ENCODE data around the gene IBA57. TPM values are rescaled to one million over a fixed set of nuclear protein-coding genes. Genes with fewer than 3 reads are reported as not detected.
"Not testable (repeated sequence)": the region's sequence is repeated elsewhere in the genome, so short reads cannot be mapped to it uniquely, and the experiment has no call there.

The IBA57 gene
- total RNA-seq, 1 donor: 4.7 TPM

DNA sequence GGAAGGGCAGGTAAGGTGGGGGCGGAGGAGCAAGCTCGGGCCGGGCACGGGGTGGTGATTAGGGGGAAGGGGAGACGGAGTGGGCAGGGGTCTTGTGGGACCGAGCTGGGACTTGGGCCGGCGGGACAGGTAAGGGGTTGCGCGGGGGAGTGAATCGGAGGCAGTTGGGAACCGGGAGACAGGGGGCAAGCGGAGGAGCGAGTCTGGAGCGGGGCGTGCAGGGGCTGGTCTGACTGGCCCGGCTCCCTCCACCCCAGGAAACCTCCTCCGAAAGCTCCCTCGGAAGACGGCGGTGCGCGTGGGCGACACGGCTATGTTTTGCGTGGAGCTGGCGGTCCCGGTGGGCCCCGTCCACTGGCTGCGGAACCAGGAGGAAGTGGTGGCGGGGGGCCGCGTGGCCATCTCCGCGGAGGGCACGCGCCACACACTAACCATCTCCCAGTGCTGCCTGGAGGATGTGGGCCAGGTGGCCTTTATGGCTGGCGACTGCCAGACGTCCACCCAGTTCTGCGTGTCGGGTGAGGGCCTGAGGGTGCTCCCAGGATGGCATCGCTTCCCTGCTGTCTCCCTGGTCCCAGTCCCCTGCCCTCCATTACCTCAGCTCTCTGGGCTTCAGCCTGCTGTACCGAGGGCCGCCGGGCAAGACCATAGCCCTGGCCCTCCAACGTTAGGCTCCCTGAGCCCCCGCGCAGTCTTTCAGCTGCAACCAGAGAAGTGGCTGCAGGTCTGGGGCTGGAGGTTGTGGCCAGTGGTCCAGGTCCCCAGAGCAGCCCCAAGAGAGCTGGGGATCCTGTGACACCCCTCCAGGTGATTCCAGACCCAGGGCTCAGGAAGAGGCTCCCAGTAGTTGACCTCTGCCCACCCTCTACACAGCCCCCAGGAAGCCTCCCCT is 48.6 kb downstream of the IBA57 start:
- no peak overlapping the region for H3K4me3 ChIP-seq (ENCODE audit: low read length)

DNA sequence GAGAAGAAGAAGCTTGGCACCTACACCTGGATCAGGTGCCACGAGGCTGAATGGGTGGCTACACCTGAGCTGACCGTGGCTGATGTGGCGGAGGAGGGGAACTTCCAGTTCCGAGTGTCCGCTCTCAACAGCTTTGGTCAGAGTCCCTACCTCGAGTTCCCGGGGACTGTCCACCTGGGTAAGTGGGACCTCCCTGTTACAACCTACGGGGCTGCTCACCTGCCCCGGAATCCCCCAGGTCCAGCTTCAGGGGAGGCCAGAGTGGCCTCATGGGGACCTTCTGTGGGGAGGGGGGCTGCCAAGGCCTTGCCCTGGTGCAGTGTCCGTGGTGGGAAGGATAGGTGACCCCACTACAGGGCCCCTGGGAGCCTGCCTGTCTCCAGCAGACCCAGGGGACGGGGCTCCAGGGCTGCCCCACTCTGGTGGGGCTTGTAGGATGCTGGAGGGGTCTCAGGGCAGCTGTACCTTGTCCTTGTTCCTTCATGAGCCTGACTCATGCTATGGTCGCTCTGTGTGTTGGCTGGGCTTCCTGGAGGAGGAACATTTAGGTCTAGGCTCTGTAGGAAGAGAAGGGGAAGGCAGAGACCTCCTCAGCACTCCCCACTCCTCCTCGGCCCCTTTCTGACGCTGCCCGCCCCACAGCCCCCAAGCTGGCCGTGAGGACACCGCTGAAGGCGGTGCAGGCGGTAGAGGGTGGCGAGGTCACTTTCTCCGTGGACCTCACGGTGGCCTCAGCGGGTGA is 49.5 kb downstream of the IBA57 start:
- Histone ChIP-seq H3K4me1 (ENCODE audit: insufficient read depth, low read length) (no peaks in the 10 kb centered on the region), H3K9me3 (ENCODE audit: low read depth, low read length) (no peaks in the 10 kb centered on the region), H3K27me3 (ENCODE audit: insufficient read depth, low read length) (no peaks in the 10 kb centered on the region), H3K4me3 (ENCODE audit: low read length) (no peak overlapping the region)

More for the DNA sequence above, 48.6 kb downstream of the IBA57 start:
- no peaks in the 10 kb centered on the region for H3K4me1 ChIP-seq (ENCODE audit: insufficient read depth, low read length)
- H3K9me3 ChIP-seq (ENCODE audit: low read depth, low read length): no peaks in the 10 kb centered on the region
- no peaks in the 10 kb centered on the region for H3K27me3 ChIP-seq (ENCODE audit: insufficient read depth, low read length)

GRCh38 chr1:228215663-228216116 is 50.1 kb downstream of the IBA57 start:
- H3K27me3 ChIP-seq (ENCODE audit: insufficient read depth, low read length): no peaks in the 10 kb centered on the region
- H3K4me1 ChIP-seq (ENCODE audit: insufficient read depth, low read length): no peaks in the 10 kb centered on the region
- no peaks in the 10 kb centered on the region for H3K9me3 ChIP-seq (ENCODE audit: low read depth, low read length)
- H3K4me3 ChIP-seq (ENCODE audit: low read length): no peak overlapping the region

DNA sequence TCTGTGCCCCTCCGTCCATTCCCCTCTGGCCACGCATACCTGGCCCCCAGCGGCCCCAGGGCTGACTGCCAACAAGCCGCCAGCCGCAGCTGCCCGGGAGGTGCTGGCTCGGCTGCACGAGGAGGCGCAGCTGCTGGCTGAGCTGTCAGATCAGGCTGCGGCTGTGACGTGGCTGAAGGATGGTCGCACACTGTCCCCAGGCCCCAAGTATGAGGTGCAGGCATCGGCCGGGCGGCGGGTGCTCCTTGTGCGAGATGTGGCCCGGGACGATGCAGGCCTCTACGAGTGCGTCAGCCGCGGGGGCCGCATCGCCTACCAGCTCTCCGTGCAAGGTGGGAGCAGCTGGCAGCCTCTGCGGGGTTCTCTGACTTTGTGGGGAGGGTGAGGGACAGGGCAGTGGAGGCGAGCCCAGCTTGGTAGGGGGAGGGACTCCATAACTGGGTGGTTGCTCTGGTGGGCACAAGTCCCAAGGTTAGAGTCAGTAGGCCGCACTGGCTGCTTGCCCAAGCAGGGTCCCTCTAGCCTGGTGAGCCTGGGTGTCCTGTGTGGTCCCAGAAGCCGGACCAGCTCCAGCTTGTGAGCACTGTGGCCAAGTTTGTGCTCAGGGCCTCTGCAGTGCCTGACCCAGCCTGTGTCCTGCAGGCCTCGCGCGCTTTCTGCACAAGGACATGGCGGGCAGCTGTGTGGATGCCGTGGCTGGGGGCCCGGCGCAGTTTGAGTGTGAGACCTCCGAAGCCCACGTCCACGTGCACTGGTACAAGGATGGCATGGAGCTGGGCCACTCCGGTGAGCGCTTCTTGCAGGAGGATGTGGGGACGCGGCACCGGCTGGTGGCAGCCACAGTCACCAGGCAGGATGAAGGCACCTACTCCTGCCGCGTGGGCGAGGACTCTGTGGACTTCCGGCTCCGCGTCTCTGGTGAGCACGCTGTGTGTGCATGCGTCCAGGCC is 51.0 kb downstream of the IBA57 start:
- Histone ChIP-seq H3K9me3 (ENCODE audit: low read depth, low read length) (no peaks in the 10 kb centered on the region), H3K4me3 (ENCODE audit: low read length) (no peak overlapping the region), H3K27me3 (ENCODE audit: insufficient read depth, low read length) (no peaks in the 10 kb centered on the region), H3K4me1 (ENCODE audit: insufficient read depth, low read length) (no peaks in the 10 kb centered on the region)

DNA sequence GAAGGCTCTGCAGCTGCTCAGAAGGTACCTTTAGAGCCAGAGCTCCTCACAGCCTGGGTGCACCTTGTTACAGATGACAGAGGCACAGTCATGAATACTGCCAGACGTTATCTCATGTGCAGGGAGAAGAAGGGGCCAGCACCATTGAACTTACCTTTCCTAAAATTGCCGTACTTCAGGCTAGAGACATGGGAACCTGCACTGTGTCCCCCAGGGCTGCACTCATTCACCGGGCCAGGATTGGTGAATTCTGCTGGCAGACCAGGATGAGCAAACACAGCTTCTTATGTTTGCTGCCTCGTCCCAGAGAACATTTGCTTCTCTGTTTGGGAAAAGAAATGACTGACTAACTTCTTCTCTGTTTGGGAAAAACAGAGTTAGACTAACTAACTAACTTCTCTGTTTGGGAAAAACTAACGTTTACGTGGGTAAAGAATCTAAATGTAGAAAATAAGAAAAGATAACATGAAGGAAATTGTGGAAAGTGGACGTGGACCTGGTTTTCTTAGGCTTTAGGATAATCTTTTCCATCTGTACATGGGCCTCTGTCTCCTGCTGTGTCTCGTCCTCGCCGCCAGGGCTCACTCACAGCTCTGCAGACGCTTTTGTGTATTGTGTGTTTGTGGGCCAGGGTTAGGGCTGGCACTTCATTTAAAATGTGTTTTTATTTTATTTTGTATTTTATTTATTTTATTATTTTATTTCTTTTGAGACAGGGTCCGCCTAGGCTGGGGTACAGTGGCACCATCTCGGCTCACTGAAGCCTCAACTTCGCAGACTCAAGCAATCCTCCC is 52.1 kb downstream of the IBA57 start:
- Histone ChIP-seq H3K27me3 (ENCODE audit: insufficient read depth, low read length) (no peaks in the 10 kb centered on the region), H3K4me1 (ENCODE audit: insufficient read depth, low read length) (no peaks in the 10 kb centered on the region)

GRCh38 chr1:228218513-228219244 is 53.1 kb downstream of the IBA57 start:
- Histone ChIP-seq H3K27me3 (ENCODE audit: insufficient read depth, low read length) (no peaks in the 10 kb centered on the region), H3K9me3 (ENCODE audit: low read depth, low read length) (no peaks in the 10 kb centered on the region), H3K4me3 (ENCODE audit: low read length) (no peak overlapping the region), H3K4me1 (ENCODE audit: insufficient read depth, low read length) (no peaks in the 10 kb centered on the region)

More for the DNA sequence above, 52.1 kb downstream of the IBA57 start:
- Histone ChIP-seq H3K9me3 (ENCODE audit: low read depth, low read length) (no peaks in the 10 kb centered on the region), H3K4me3 (ENCODE audit: low read length) (no peak overlapping the region)

DNA sequence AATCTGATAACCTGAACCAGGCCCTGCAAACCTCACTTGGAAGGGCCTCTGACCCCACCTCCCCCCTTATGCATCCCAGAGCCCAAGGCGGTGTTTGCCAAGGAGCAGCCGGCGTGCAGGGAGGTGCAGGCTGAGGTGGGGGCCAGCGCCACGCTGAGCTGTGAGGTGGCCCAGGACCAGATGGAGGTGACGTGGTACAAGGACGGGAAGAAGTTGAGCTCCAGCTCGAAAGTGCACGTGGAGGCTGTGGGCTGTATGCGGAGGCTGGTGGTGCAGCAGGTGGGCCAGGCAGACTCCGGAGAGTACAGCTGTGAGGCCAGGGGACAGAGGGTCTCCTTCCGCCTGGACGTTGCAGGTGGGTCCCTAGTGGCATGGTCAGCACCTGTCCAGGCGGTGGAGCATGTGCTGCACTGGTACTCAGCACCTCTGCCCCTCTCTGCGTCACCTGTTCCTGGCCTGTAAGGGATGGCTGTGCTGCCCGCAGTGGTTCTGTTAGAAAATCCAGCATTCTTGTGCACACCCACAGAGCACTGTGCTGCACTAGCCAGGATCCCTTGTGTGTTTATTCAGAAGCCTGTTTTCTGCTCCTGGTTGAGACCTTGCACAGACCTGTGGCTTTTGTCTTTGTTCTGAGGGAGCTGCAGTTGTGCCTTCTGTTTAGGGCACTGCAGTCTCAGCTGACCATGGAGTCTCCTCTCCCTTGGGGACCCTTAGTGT is 53.8 kb downstream of the IBA57 start:
- Histone ChIP-seq H3K4me3 (ENCODE audit: low read length) (no peak overlapping the region), H3K4me1 (ENCODE audit: insufficient read depth, low read length) (no peaks in the 10 kb centered on the region), H3K27me3 (ENCODE audit: insufficient read depth, low read length) (no peaks in the 10 kb centered on the region), H3K9me3 (ENCODE audit: low read depth, low read length) (no peaks in the 10 kb centered on the region)

DNA sequence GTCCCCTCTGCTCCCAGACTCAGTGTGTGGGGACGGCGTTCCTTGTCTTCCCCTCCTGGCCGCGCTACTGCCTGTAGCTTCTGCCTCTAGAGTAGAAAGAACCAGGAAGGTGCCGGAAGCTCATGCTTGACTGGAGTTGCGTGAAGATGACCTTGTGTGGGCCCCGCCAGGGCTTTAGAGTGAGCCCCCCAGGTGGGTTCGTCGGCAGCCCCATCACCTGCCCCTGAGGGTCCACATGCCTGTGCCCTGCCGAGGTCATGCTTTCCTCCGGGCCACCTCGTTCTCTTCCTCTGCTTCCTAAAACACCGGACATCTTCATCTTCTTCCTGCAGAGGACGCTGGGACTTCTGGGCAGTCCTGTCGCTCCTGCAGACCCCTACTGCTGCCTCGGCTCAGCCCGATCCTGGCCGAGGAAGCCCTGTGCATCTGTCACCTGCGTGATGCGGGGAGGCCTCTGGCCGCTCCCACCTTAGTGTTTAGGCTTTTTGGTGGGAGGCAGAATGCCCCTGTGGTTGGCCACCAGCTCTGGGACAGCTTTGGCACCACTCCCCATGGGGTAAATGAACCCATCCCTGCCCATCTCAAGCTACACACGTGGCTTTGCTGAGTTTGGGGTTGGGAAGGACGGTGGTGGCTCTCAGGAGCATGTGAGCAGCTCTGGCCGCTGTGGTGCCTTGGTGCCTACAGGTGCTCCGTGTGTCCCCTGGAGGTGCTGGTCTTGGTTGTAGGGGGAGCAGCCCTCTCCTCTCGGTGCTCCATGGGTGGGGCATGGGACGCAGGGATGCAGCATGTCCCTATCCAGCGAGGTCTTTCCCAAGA is 54.6 kb downstream of the IBA57 start:
- Histone ChIP-seq H3K4me1 (ENCODE audit: insufficient read depth, low read length) (no peaks in the 10 kb centered on the region), H3K27me3 (ENCODE audit: insufficient read depth, low read length) (no peaks in the 10 kb centered on the region), H3K4me3 (ENCODE audit: low read length) (no peak overlapping the region), H3K9me3 (ENCODE audit: low read depth, low read length) (no peaks in the 10 kb centered on the region)

DNA sequence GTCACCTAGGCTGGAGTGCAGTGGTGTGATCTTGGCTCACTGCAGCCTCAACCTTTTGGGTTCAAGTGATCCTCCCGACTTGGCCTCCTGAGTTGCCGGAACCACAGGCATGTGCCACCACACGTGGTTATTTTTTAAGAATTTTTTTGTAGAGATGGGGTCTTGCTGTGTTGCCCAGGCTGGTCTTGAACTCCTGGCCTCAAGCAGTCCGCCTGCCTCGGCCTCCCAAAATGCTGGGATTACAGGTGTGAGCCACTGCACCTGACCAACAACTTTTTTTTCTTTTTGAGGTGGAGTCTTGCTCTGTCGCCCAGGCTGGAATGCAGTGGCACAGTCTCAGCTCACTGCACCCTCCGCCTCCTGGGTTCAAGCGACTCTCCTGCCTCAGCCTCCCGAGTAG is 55.5 kb downstream of the IBA57 start:
- not testable (repeated sequence) for H3K4me1 ChIP-seq (ENCODE audit: insufficient read depth, low read length); H3K27me3 ChIP-seq (ENCODE audit: insufficient read depth, low read length); H3K9me3 ChIP-seq (ENCODE audit: low read depth, low read length); H3K4me3 ChIP-seq (ENCODE audit: low read length)

GRCh38 chr1:228222548-228222947 is 56.9 kb downstream of the IBA57 start:
- Histone ChIP-seq H3K4me3 (ENCODE audit: low read length) (no peak overlapping the region), H3K4me1 (ENCODE audit: insufficient read depth, low read length) (no peaks in the 10 kb centered on the region), H3K27me3 (ENCODE audit: insufficient read depth, low read length) (no peaks in the 10 kb centered on the region), H3K9me3 (ENCODE audit: low read depth, low read length) (no peaks in the 10 kb centered on the region)

DNA sequence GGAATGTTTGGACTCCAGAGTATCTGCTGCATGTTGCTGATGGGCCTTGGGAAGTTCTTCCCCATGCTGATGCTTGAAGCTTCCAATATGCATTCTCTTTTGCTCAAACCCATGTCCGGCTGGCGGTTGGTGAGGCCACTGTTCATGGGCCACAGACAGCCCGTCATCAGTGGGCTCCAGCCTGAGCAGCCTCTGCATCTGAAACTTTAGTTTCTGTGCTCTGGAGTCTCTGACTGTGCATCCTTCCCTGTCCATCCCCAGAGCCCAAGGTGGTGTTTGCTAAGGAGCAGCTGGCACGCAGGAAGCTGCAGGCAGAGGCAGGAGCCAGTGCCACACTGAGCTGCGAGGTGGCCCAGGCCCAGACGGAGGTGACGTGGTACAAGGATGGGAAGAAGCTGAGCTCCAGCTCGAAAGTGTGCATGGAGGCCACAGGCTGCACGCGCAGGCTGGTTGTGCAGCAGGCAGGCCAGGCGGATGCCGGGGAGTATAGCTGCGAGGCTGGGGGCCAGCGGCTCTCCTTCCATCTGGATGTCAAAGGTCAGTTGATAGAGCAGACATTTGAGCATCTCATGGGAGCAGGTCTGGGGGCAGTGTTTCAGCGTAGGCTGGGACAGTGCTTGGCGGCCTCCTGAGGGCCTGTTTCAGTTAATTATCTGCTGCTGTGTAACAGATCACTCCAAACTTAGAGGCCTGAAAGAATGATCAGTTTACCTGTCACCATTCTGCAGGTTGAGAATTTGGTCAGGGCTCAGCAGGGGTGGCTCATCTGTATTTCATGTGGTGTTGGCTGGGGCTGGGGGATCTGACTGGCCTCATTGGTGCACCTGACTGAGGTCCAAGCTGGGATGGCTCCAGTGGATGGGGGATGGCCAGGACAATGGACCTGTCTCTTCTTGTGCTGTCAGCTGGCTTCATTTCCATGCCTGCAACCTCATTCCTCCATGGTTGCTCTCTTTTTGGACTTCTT is 58.9 kb downstream of the IBA57 start:
- H3K9me3 ChIP-seq (ENCODE audit: low read depth, low read length): no peaks in the 10 kb centered on the region
- no peaks in the 10 kb centered on the region for H3K4me1 ChIP-seq (ENCODE audit: insufficient read depth, low read length)
- H3K27me3 ChIP-seq (ENCODE audit: insufficient read depth, low read length): no peaks in the 10 kb centered on the region
- no peak overlapping the region for H3K4me3 ChIP-seq (ENCODE audit: low read length)
